GM18507 (cell line): ENCODE measurements around the gene MAGEA4.
"Not testable (repeated sequence)": the region's sequence is repeated elsewhere in the genome, so short reads cannot be mapped to it uniquely, and the experiment has no call there.

Experiments
- DNase-seq: peaks from one replicate; pipeline ENCODE4 v3.0.0; 2011; ENCODE audit warnings: low read depth; ENCODE audit not compliant: insufficient read length; ENCODE audit errors: extremely low spot score
- FAIRE-seq: peaks from 2 replicates; lab custom pipeline; 2011; peaks lifted over from hg19 to GRCh38; lab: Jason Lieb, UNC

Gene MAGEA4

GRCh38 chrX:151912780-151913179 lies at the start of gene MAGEA4:
MAGEA4 (plus strand) TSS chrX:151912889; CDS start chrX:151923665, 10,776 bp downstream.
- DNase-seq: no peak
- no peak for FAIRE-seq

GRCh38 chrX:151870602-151871001 lies 42.1 kb upstream of the MAGEA4 start:
- DNase-seq (no peak), FAIRE-seq (no peak)

- FAIRE-seq (no peak), DNase-seq (no peak)
Measured at GRCh38 chrX:151871244-151871643, 41.4 kb upstream of the MAGEA4 start.

- DNase-seq (no peak), FAIRE-seq (no peak)
Measured at GRCh38 chrX:151873096-151873495, 39.6 kb upstream of the MAGEA4 start.

GRCh38 chrX:151875270-151876026 lies 37.2 kb upstream of the MAGEA4 start:
- FAIRE-seq (no peak), DNase-seq (no peak)

- FAIRE-seq: no peak
- DNase-seq: no peak
Measured at GRCh38 chrX:151878574-151878973, 34.1 kb upstream of the MAGEA4 start.

- DNase-seq: no peak
- no peak for FAIRE-seq
Measured at GRCh38 chrX:151879856-151880255, 32.8 kb upstream of the MAGEA4 start.

GRCh38 chrX:151880895-151881294 lies 31.8 kb upstream of the MAGEA4 start:
- FAIRE-seq: no peak

GRCh38 chrX:151889421-151889820 lies 23.3 kb upstream of the MAGEA4 start:
- no peak for DNase-seq
- no peak for FAIRE-seq

More at GRCh38 chrX:151880895-151881294, 31.8 kb upstream of the MAGEA4 start:
- DNase-seq: no peak

- DNase-seq (no peak), FAIRE-seq (no peak)
Measured at GRCh38 chrX:151896734-151897474, 15.8 kb upstream of the MAGEA4 start.

GRCh38 chrX:151899622-151900021 lies 13.1 kb upstream of the MAGEA4 start:
- FAIRE-seq: no peak
- no peak for DNase-seq

- FAIRE-seq (no peak), DNase-seq (no peak)
Measured at GRCh38 chrX:151901826-151902225, 10.9 kb upstream of the MAGEA4 start.

GRCh38 chrX:151902813-151903591 lies 9.7 kb upstream of the MAGEA4 start:
- no peak for DNase-seq
- FAIRE-seq: no peak

- DNase-seq: no peak
- no peak for FAIRE-seq
Measured at GRCh38 chrX:151904989-151905388, 7.7 kb upstream of the MAGEA4 start.

GRCh38 chrX:151912221-151912620 lies 468 bp upstream of the MAGEA4 start:
- no peak for FAIRE-seq

GRCh38 chrX:151918736-151919135 lies 6.0 kb downstream of the MAGEA4 start:
- not testable (repeated sequence) for FAIRE-seq, DNase-seq

More at GRCh38 chrX:151912221-151912620, 468 bp upstream of the MAGEA4 start:
- DNase-seq: no peak

- DNase-seq (no peak), FAIRE-seq (no peak)
Measured at GRCh38 chrX:151919610-151920009, 6.9 kb downstream of the MAGEA4 start.

GRCh38 chrX:151920101-151920500 lies 7.4 kb downstream of the MAGEA4 start:
- FAIRE-seq: no peak

GRCh38 chrX:151920530-151920929 lies 7.8 kb downstream of the MAGEA4 start:
- no peak for FAIRE-seq

More at GRCh38 chrX:151920101-151920500, 7.4 kb downstream of the MAGEA4 start:
- no peak for DNase-seq

GRCh38 chrX:151921292-151921691 lies 8.6 kb downstream of the MAGEA4 start:
- DNase-seq: no peak
- no peak for FAIRE-seq

More at GRCh38 chrX:151920530-151920929, 7.8 kb downstream of the MAGEA4 start:
- DNase-seq: no peak
